ENCODE data around the gene LAMTOR5. TPM values are rescaled to one million over a fixed set of nuclear protein-coding genes. Genes with fewer than 3 reads are reported as not detected.
"Not testable (repeated sequence)": the region's sequence is repeated elsewhere in the genome, so short reads cannot be mapped to it uniquely, and the experiment has no call there.

Gene LAMTOR5
- total RNA-seq = 100 to 1,000 TPM; 150 to 172 TPM

- Mint-ChIP-seq H3K9me3 (no peaks in the 10 kb centered on the region), H3K27me3 (no peaks in the 10 kb centered on the region), H3K27ac (peak within 1 kb of the TSS; percentile 100), H3K36me3 (ENCODE audit: low read depth) (peaks cover 53% of the 10 kb centered on the region), H3K4me3 (peak within 1 kb of the TSS; percentile 100), H3K4me1 (peaks cover 7% of the 10 kb centered on the region)
- peak; percentile 96 for ATAC-seq (replicated peaks)
Observed at GRCh38 chr1:110407260-110408210, at the start of gene LAMTOR5. Gene LAMTOR5, minus strand, starts transcription at chr1:110407694. Its CDS starts 74 bp downstream, at chr1:110407620.

- H3K4me3 Mint-ChIP-seq = no peak overlapping the region
- no peaks in the 10 kb centered on the region for H3K27me3 Mint-ChIP-seq
- no peaks in the 10 kb centered on the region for H3K36me3 Mint-ChIP-seq (ENCODE audit: low read depth)
- H3K4me1 Mint-ChIP-seq = no peaks in the 10 kb centered on the region
- ATAC-seq (replicated peaks) = no peak
- H3K27ac Mint-ChIP-seq = no peak overlapping the region
- H3K9me3 Mint-ChIP-seq = no peaks in the 10 kb centered on the region
Observed at GRCh38 chr1:110457206-110457605, 49.7 kb upstream of the LAMTOR5 start.

- Mint-ChIP-seq H3K4me1 (no peaks in the 10 kb centered on the region), H3K27ac (no peak overlapping the region), H3K4me3 (no peak overlapping the region), H3K9me3 (no peaks in the 10 kb centered on the region), H3K36me3 (ENCODE audit: low read depth) (no peaks in the 10 kb centered on the region), H3K27me3 (peaks cover 6% of the 10 kb centered on the region)
- no peak for ATAC-seq (replicated peaks)
Observed at GRCh38 chr1:110455151-110455550, 47.7 kb upstream of the LAMTOR5 start.

DNA sequence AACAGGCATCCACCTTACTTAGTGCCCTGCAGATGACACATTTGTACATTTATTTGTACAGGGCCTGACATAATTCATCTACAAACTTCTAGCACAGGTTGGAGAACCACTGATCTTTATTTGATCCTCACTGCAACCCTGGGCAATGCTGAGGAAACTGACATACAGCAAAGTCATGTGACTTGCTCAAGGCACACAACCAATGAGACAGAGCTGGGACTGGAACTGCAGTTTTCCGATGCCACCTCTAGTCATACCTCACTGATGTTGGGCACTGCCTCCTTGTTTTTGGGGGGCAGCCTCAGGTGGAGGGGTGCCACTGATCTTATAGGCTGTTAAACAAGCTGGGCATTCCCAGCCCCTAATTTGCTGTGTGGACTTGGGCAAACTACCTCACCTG is 46.8 kb upstream of the LAMTOR5 start:
- no peaks in the 10 kb centered on the region for H3K4me1 Mint-ChIP-seq
- no peak overlapping the region for H3K27ac Mint-ChIP-seq
- ATAC-seq (replicated peaks) = no peak
- H3K27me3 Mint-ChIP-seq = peaks cover 6% of the 10 kb centered on the region
- H3K36me3 Mint-ChIP-seq (ENCODE audit: low read depth) = no peaks in the 10 kb centered on the region
- H3K4me3 Mint-ChIP-seq = no peak overlapping the region
- no peaks in the 10 kb centered on the region for H3K9me3 Mint-ChIP-seq

GRCh38 chr1:110453829-110454228 is 46.3 kb upstream of the LAMTOR5 start:
- no peak overlapping the region for H3K27ac Mint-ChIP-seq
- no peak for ATAC-seq (replicated peaks)
- H3K4me1 Mint-ChIP-seq = no peaks in the 10 kb centered on the region
- H3K27me3 Mint-ChIP-seq = peaks cover 6% of the 10 kb centered on the region
- H3K4me3 Mint-ChIP-seq = no peak overlapping the region
- no peaks in the 10 kb centered on the region for H3K9me3 Mint-ChIP-seq
- H3K36me3 Mint-ChIP-seq (ENCODE audit: low read depth) = no peaks in the 10 kb centered on the region

GRCh38 chr1:110452330-110452729 is 44.8 kb upstream of the LAMTOR5 start:
- H3K4me1 Mint-ChIP-seq = no peaks in the 10 kb centered on the region
- no peak overlapping the region for H3K27ac Mint-ChIP-seq
- peaks cover 6% of the 10 kb centered on the region for H3K27me3 Mint-ChIP-seq
- H3K4me3 Mint-ChIP-seq = no peak overlapping the region
- no peaks in the 10 kb centered on the region for H3K36me3 Mint-ChIP-seq (ENCODE audit: low read depth)
- no peaks in the 10 kb centered on the region for H3K9me3 Mint-ChIP-seq
- no peak for ATAC-seq (replicated peaks)

- Mint-ChIP-seq H3K27me3 (peaks cover 6% of the 10 kb centered on the region), H3K27ac (no peak within 1 kb of the TSS), H3K9me3 (no peaks in the 10 kb centered on the region), H3K4me3 (no peak within 1 kb of the TSS), H3K36me3 (ENCODE audit: low read depth) (no peaks in the 10 kb centered on the region), H3K4me1 (no peaks in the 10 kb centered on the region)
- no peak for ATAC-seq (replicated peaks)
Observed at GRCh38 chr1:110450929-110451328, 43.4 kb upstream of the LAMTOR5 start, which contains the start of gene PROK1. Gene PROK1, plus strand, starts transcription at chr1:110451149. Its CDS starts 68 bp downstream, at chr1:110451217.

DNA sequence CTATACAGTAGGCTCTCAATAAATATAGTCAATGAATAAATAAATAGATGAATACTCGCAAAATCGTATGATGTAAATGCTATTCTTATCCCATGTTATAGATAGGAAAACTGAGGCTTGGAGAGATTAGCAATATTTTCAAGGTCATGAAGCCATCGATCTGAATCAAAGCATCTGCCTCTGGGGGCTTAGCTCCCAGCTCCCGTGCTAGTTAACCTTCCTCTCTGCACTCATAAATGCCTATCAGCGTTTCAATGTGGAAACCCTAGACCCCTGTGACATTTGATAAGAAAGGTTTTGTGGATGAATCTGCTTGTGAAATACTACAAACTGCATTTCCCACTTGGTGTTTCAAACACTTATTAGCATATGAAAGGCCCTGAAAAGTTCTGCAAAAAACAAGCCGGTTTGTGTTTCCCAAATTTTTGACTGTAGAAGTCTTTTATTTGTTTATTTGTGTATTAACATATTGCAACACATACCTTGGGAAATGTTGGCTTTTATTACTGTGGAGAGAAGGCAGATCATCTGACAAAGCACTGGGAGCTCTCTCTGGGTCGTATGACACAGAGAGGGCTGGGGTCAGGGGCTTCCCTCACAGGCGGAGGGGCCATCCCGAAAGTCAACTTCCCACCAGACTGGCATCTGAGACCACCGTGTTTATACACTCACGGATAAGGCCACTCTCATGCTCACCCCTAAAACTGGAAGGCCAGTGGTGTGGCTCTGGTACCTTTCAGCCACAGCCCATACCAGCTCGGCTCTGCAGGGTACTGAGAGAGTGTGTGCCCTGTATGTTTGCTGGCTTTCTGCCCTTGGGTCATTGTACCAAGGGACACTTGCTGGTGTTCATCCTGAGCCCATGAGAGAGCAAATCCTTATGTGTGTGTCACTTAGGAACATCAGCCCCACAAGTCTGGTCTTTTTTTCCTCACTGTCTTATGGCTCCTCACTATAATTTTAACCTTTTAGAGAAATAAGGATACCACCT is 42.5 kb upstream of the LAMTOR5 start:
- no peaks in the 10 kb centered on the region for H3K36me3 Mint-ChIP-seq (ENCODE audit: low read depth)
- H3K4me3 Mint-ChIP-seq = no peak overlapping the region
- no peaks in the 10 kb centered on the region for H3K4me1 Mint-ChIP-seq
- H3K27ac Mint-ChIP-seq = no peak overlapping the region
- H3K27me3 Mint-ChIP-seq = peaks cover 6% of the 10 kb centered on the region
- no peaks in the 10 kb centered on the region for H3K9me3 Mint-ChIP-seq
- ATAC-seq (replicated peaks) = no peak

- Mint-ChIP-seq H3K27ac (peak overlapping the region; percentile 47), H3K4me3 (no peak overlapping the region), H3K9me3 (no peaks in the 10 kb centered on the region), H3K27me3 (peaks cover 10% of the 10 kb centered on the region), H3K4me1 (no peaks in the 10 kb centered on the region), H3K36me3 (ENCODE audit: low read depth) (no peaks in the 10 kb centered on the region)
- ATAC-seq (replicated peaks) = no peak
Observed at GRCh38 chr1:110444561-110444960, 37.1 kb upstream of the LAMTOR5 start.

GRCh38 chr1:110443451-110443850 is 36.0 kb upstream of the LAMTOR5 start:
- no peaks in the 10 kb centered on the region for H3K36me3 Mint-ChIP-seq (ENCODE audit: low read depth)
- no peaks in the 10 kb centered on the region for H3K9me3 Mint-ChIP-seq
- no peaks in the 10 kb centered on the region for H3K4me1 Mint-ChIP-seq
- ATAC-seq (replicated peaks) = no peak
- peaks cover 10% of the 10 kb centered on the region for H3K27me3 Mint-ChIP-seq
- H3K4me3 Mint-ChIP-seq = no peak overlapping the region
- no peak overlapping the region for H3K27ac Mint-ChIP-seq

DNA sequence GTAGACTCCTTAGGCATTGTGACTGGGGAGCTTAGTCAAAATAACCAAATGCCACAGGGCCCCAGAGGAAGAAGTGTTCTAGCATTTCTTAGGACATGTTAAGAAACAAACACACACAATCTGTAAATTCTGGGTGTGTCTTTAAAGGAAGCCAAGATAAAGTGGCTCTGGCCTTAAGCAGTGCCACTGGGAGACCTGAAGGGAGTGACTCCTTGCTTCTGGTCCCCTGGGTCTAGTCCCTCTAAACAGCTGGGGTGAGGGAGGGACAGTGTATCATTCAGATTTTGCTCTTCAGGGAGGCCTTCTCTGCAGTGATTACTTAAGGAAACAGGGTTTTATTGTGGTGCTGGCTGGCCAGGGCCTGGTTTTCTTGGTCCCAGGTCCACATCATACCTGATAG is 34.4 kb upstream of the LAMTOR5 start:
- no peak for ATAC-seq (replicated peaks)
- H3K27ac Mint-ChIP-seq = no peak overlapping the region
- no peak overlapping the region for H3K4me3 Mint-ChIP-seq
- no peaks in the 10 kb centered on the region for H3K36me3 Mint-ChIP-seq (ENCODE audit: low read depth)
- no peaks in the 10 kb centered on the region for H3K9me3 Mint-ChIP-seq
- H3K4me1 Mint-ChIP-seq = no peaks in the 10 kb centered on the region
- H3K27me3 Mint-ChIP-seq = peaks cover 10% of the 10 kb centered on the region

DNA sequence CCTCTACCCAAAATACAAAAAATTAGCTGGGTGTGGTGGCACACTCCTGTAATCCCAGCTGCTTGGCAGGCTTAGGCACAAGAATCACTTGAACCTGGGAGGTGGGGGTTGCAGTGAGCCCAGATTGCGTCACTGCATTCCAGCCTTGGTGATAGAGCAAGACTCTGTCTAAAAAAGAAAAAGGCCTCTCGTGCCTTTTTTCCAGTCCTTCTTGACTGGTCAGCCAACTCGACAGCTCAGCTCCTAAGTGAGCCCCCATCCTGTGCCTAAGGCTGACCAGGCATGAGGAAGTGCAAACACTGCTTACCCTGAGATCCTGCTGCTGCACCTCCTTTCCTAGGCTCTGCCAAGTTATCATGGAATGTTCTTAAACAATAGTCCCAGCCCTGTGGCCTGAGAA is 33.4 kb upstream of the LAMTOR5 start:
- H3K4me1 Mint-ChIP-seq = no peaks in the 10 kb centered on the region
- no peak overlapping the region for H3K4me3 Mint-ChIP-seq
- no peak overlapping the region for H3K27ac Mint-ChIP-seq
- ATAC-seq (replicated peaks) = no peak
- peaks cover 10% of the 10 kb centered on the region for H3K27me3 Mint-ChIP-seq
- no peaks in the 10 kb centered on the region for H3K36me3 Mint-ChIP-seq (ENCODE audit: low read depth)
- H3K9me3 Mint-ChIP-seq = no peaks in the 10 kb centered on the region

- not testable (repeated sequence) for ATAC-seq (replicated peaks); H3K9me3 Mint-ChIP-seq; H3K27ac Mint-ChIP-seq; H3K4me1 Mint-ChIP-seq; H3K36me3 Mint-ChIP-seq (ENCODE audit: low read depth); H3K4me3 Mint-ChIP-seq
- peaks cover 10% of the 10 kb centered on the region for H3K27me3 Mint-ChIP-seq
Observed at GRCh38 chr1:110439873-110440272, 32.4 kb upstream of the LAMTOR5 start.

DNA sequence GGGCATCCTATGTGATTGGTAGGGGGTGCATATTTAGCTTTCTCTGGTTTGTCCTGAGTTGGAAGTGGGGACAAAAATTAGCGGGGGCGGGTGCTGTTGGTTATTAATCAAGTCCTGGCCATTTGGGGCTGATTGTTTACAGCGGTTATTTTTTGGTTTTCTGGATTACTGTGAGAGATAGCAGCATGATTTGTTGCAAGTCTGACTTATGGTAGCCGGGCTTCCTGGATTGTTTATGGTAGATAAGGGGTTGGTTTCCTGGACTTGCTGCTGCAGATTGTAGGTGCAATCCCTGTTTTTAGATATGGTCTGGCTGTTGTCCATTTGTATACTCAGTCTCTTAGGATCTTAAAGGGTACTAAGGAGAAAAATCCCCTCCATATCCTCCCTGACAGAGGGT is 31.4 kb upstream of the LAMTOR5 start:
- no peak overlapping the region for H3K4me3 Mint-ChIP-seq
- no peak for ATAC-seq (replicated peaks)
- no peak overlapping the region for H3K27ac Mint-ChIP-seq
- H3K9me3 Mint-ChIP-seq = no peaks in the 10 kb centered on the region
- peaks cover 10% of the 10 kb centered on the region for H3K27me3 Mint-ChIP-seq
- no peaks in the 10 kb centered on the region for H3K4me1 Mint-ChIP-seq
- H3K36me3 Mint-ChIP-seq (ENCODE audit: low read depth) = no peaks in the 10 kb centered on the region

Measured in activated T-helper 17 cell treated with anti-CD3 and anti-CD28 coated beads, Interleukin-2, amount 50 U/mL, for 72 hours (primary cell).